HEK293 (cell line): ENCODE measurements around the gene MIEF2.

ENCODE experiments used
- GLIS1 ChIP-seq: fragments of 450-650 bp; formaldehyde crosslinking; IDR thresholded peaks from 2 replicates; pipeline ENCODE4 v1.5.1; 2016; ENCODE audit warnings: missing biosample characterization, missing genetic modification characterization
- GLIS2 ChIP-seq: fragments of 450-650 bp; formaldehyde crosslinking; IDR thresholded peaks from 2 replicates; pipeline ENCODE4 v1.5.1; 2016; ENCODE audit warnings: missing biosample characterization, missing genetic modification characterization
- KLF9 ChIP-seq: fragments of 450-650 bp; formaldehyde crosslinking; IDR thresholded peaks from 2 replicates; pipeline ENCODE4 v1.5.1; 2016; ENCODE audit warnings: missing biosample characterization, missing genetic modification characterization, low read depth
- SCRT1 ChIP-seq: fragments of 450-650 bp; formaldehyde crosslinking; IDR thresholded peaks from 2 replicates; pipeline ENCODE4 v1.5.1; 2016; ENCODE audit warnings: missing biosample characterization, missing genetic modification characterization, borderline replicate concordance
- ZBTB21 ChIP-seq: fragments of 450-650 bp; formaldehyde crosslinking; IDR thresholded peaks from 2 replicates; pipeline ENCODE4 v1.5.1; 2017; ENCODE audit warnings: missing biosample characterization, missing genetic modification characterization
- ZBTB48 ChIP-seq: fragments of 450-650 bp; formaldehyde crosslinking; IDR thresholded peaks from 2 replicates; pipeline ENCODE4 v1.5.1; 2016; ENCODE audit warnings: missing biosample characterization, missing genetic modification characterization
- ZFHX2 ChIP-seq: fragments of 450-650 bp; formaldehyde crosslinking; conservative IDR thresholded peaks from 2 replicates; pipeline ENCODE4 v1.5.1; 2016; ENCODE audit warnings: missing biosample characterization, missing genetic modification characterization
- ZFP69B ChIP-seq: fragments of 450-650 bp; formaldehyde crosslinking; IDR thresholded peaks from 2 replicates; pipeline ENCODE4 v1.5.1; 2016; ENCODE audit warnings: missing biosample characterization, missing genetic modification characterization
- ZNF133 ChIP-seq: fragments of 450-650 bp; formaldehyde crosslinking; IDR thresholded peaks from 2 replicates; pipeline ENCODE4 v1.5.1; 2016; ENCODE audit warnings: missing biosample characterization, missing genetic modification characterization
- ZNF155 ChIP-seq: fragments of 450-650 bp; formaldehyde crosslinking; IDR thresholded peaks from 2 replicates; pipeline ENCODE4 v1.5.1; 2016; ENCODE audit warnings: missing biosample characterization, missing genetic modification characterization
- ZNF157 ChIP-seq: fragments of 450-650 bp; formaldehyde crosslinking; IDR thresholded peaks from 2 replicates; pipeline ENCODE4 v1.5.1; 2016; ENCODE audit warnings: missing biosample characterization, missing genetic modification characterization
- ZNF184 ChIP-seq: fragments of 450-650 bp; IDR thresholded peaks from 2 replicates; pipeline ENCODE4 v1.5.1; 2018; ENCODE audit warnings: missing biosample characterization, mild to moderate bottlenecking, missing genetic modification characterization
- ZNF292 ChIP-seq: fragments of 450-650 bp; formaldehyde crosslinking; IDR thresholded peaks from 2 replicates; pipeline ENCODE4 v1.5.1; 2016; ENCODE audit warnings: low read depth, missing biosample characterization, missing genetic modification characterization, borderline replicate concordance
- ZNF324 ChIP-seq: fragments of 450-650 bp; formaldehyde crosslinking; IDR thresholded peaks from 2 replicates; pipeline ENCODE4 v1.5.1; 2016; ENCODE audit warnings: missing biosample characterization, missing genetic modification characterization
- ZNF335 ChIP-seq: fragments of 450-650 bp; formaldehyde crosslinking; conservative IDR thresholded peaks from 2 replicates; pipeline ENCODE4 v1.5.1; 2016; ENCODE audit warnings: missing biosample characterization, missing genetic modification characterization
- ZNF341 ChIP-seq: fragments of 450-650 bp; formaldehyde crosslinking; IDR thresholded peaks from 2 replicates; pipeline ENCODE4; 2016; ENCODE audit warnings: low read depth, missing biosample characterization, missing genetic modification characterization
- ZNF404 ChIP-seq: fragments of 450-650 bp; formaldehyde crosslinking; IDR thresholded peaks from 2 replicates; pipeline ENCODE4 v1.5.1; 2017; ENCODE audit warnings: missing biosample characterization, missing genetic modification characterization
- ZNF433 ChIP-seq: fragments of 450-650 bp; formaldehyde crosslinking; IDR thresholded peaks from 2 replicates; pipeline ENCODE4 v1.5.1; 2016; ENCODE audit warnings: missing biosample characterization, missing genetic modification characterization, low read depth
- ZNF558 ChIP-seq: fragments of 450-650 bp; formaldehyde crosslinking; IDR thresholded peaks from 2 replicates; pipeline ENCODE4 v1.5.1; 2016; ENCODE audit warnings: missing biosample characterization, missing genetic modification characterization
- ZNF561 ChIP-seq: fragments of 450-650 bp; IDR thresholded peaks from 2 replicates; pipeline ENCODE4 v1.5.1; 2018; ENCODE audit warnings: missing biosample characterization, missing genetic modification characterization, borderline replicate concordance
- ZNF629 ChIP-seq: fragments of 450-650 bp; formaldehyde crosslinking; IDR thresholded peaks from 2 replicates; pipeline ENCODE4 v1.5.1; 2017; ENCODE audit warnings: missing biosample characterization, missing genetic modification characterization
- ZNF654 ChIP-seq: fragments of 450-650 bp; formaldehyde crosslinking; IDR thresholded peaks from 2 replicates; pipeline ENCODE4 v1.5.1; 2016; ENCODE audit warnings: low read depth, missing biosample characterization, missing genetic modification characterization
- ZNF658 ChIP-seq: fragments of 450-650 bp; formaldehyde crosslinking; IDR thresholded peaks from 2 replicates; pipeline ENCODE4; 2016; ENCODE audit warnings: missing biosample characterization, missing genetic modification characterization
- ZNF670 ChIP-seq: fragments of 450-650 bp; formaldehyde crosslinking; IDR thresholded peaks from 2 replicates; pipeline ENCODE4 v1.5.1; 2016; ENCODE audit warnings: missing biosample characterization, missing genetic modification characterization, low read depth
- ZNF701 ChIP-seq: fragments of 450-650 bp; formaldehyde crosslinking; IDR thresholded peaks from 2 replicates; pipeline ENCODE4 v1.5.1; 2016; ENCODE audit warnings: missing biosample characterization, missing genetic modification characterization
- ZNF707 ChIP-seq: fragments of 450-650 bp; formaldehyde crosslinking; IDR thresholded peaks from 2 replicates; pipeline ENCODE4 v1.5.1; 2016; ENCODE audit warnings: missing biosample characterization, missing genetic modification characterization
- ZNF747 ChIP-seq: fragments of 450-650 bp; formaldehyde crosslinking; IDR thresholded peaks from 2 replicates; pipeline ENCODE4 v1.5.1; 2016; ENCODE audit warnings: missing biosample characterization, missing genetic modification characterization
- ZNF776 ChIP-seq: fragments of 450-650 bp; formaldehyde crosslinking; IDR thresholded peaks from 2 replicates; pipeline ENCODE4 v1.5.0; 2017; ENCODE audit warnings: missing biosample characterization, missing genetic modification characterization, borderline replicate concordance
- ZSCAN30 ChIP-seq: fragments of 450-650 bp; IDR thresholded peaks from 2 replicates; pipeline ENCODE4 v1.5.1; 2018; ENCODE audit warnings: missing biosample characterization, mild to moderate bottlenecking, missing genetic modification characterization, moderate library complexity
- TF ChIP-seq, protein P1 (sequence below): fragments of 450-650 bp; formaldehyde crosslinking; IDR thresholded peaks from 2 replicates; pipeline ENCODE4 v1.5.1; 2016; ENCODE audit warnings: missing biosample characterization, missing genetic modification characterization
- TF ChIP-seq, protein P2 (sequence below): fragments of 450-650 bp; formaldehyde crosslinking; IDR thresholded peaks from 2 replicates; pipeline ENCODE4 v1.5.1; 2016; ENCODE audit warnings: missing biosample characterization, missing genetic modification characterization, borderline replicate concordance
- TF ChIP-seq, protein P3 (sequence below): fragments of 450-650 bp; formaldehyde crosslinking; conservative IDR thresholded peaks from 2 replicates; pipeline ENCODE4 v1.5.1; 2016; ENCODE audit warnings: low read depth, missing biosample characterization, missing genetic modification characterization
- TF ChIP-seq, protein P4 (sequence below): fragments of 450-650 bp; formaldehyde crosslinking; IDR thresholded peaks from 2 replicates; pipeline ENCODE4 v1.5.1; 2016; ENCODE audit warnings: missing biosample characterization, missing genetic modification characterization
- TF ChIP-seq, protein P5 (sequence below): fragments of 450-650 bp; formaldehyde crosslinking; IDR thresholded peaks from 2 replicates; pipeline ENCODE4 v1.5.1; 2017; ENCODE audit warnings: missing biosample characterization, missing genetic modification characterization

MIEF2 gene

DNA sequence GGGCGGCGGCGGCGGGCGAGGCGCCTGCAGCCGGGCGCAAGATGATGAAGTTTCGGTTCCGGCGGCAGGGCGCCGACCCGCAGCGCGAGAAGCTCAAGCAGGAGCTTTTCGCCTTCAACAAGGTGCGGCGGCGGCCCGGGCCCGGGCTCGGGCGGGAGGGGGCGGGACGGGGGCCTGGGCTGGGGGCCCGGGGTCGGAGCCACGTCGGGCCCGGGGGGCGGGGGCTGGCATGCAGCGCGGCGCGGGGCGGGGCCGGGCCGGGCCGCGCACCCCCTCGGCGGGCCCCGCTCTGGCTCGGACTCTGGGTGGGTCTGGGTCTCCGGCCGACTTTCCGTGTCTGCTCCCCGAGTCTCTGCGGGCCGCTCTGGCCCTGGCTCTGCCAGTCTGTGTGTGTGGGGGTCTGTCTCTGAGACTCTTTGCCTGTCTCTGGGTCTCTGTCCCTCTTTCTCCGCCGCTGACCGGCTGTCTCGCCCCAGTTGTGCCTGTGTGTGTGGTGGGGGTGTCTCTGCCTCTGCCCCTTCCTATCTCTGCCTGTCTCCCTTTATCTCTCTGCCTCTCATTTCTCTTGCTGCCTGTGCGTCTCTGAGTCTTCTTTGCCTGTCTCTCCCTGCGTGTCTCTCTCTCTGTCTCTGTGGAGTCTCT lies 34.7 kb upstream of the MIEF2 start (continued):
- TF ChIP-seq ZNF629 (tag by site-specific recombination): no peak
- no peak for TF ChIP-seq ZNF707 (tag by site-specific recombination)
- peak; percentile 21; the same call in 1 of the 2 replicates for TF ChIP-seq ZBTB48 (tag by site-specific recombination)
- TF ChIP-seq ZNF433 (tag by site-specific recombination): no peak
- TF ChIP-seq GLIS1 (tag by site-specific recombination): no peak
- TF ChIP-seq, protein P1, sequence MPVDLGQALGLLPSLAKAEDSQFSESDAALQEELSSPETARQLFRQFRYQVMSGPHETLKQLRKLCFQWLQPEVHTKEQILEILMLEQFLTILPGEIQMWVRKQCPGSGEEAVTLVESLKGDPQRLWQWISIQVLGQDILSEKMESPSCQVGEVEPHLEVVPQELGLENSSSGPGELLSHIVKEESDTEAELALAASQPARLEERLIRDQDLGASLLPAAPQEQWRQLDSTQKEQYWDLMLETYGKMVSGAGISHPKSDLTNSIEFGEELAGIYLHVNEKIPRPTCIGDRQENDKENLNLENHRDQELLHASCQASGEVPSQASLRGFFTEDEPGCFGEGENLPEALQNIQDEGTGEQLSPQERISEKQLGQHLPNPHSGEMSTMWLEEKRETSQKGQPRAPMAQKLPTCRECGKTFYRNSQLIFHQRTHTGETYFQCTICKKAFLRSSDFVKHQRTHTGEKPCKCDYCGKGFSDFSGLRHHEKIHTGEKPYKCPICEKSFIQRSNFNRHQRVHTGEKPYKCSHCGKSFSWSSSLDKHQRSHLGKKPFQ (tag by site-specific recombination): no peak
- no peak for TF ChIP-seq ZNF747 (tag by site-specific recombination)
- TF ChIP-seq ZFHX2: 0 out of 2 replicates have a peak, but pooled peaks have one; percentile 37
- TF ChIP-seq KLF9: peak; percentile 32; the same call in 1 of the 2 replicates
- TF ChIP-seq, protein P2, sequence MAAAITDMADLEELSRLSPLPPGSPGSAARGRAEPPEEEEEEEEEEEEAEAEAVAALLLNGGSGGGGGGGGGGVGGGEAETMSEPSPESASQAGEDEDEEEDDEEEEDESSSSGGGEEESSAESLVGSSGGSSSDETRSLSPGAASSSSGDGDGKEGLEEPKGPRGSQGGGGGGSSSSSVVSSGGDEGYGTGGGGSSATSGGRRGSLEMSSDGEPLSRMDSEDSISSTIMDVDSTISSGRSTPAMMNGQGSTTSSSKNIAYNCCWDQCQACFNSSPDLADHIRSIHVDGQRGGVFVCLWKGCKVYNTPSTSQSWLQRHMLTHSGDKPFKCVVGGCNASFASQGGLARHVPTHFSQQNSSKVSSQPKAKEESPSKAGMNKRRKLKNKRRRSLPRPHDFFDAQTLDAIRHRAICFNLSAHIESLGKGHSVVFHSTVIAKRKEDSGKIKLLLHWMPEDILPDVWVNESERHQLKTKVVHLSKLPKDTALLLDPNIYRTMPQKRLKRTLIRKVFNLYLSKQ (tag by site-specific recombination): no peak
- peak; percentile 89 for TF ChIP-seq ZNF335 (tag by site-specific recombination)
- peak; percentile 23; the same call in 1 of the 2 replicates for TF ChIP-seq ZFP69B (tag by site-specific recombination)
- no peak for TF ChIP-seq ZNF133 (tag by site-specific recombination)
- no peak for TF ChIP-seq ZNF341 (tag by site-specific recombination)
- TF ChIP-seq ZNF184 (tag by site-specific recombination): no peak
- TF ChIP-seq ZNF292 (tag by site-specific recombination): no peak
- TF ChIP-seq, protein P3, sequence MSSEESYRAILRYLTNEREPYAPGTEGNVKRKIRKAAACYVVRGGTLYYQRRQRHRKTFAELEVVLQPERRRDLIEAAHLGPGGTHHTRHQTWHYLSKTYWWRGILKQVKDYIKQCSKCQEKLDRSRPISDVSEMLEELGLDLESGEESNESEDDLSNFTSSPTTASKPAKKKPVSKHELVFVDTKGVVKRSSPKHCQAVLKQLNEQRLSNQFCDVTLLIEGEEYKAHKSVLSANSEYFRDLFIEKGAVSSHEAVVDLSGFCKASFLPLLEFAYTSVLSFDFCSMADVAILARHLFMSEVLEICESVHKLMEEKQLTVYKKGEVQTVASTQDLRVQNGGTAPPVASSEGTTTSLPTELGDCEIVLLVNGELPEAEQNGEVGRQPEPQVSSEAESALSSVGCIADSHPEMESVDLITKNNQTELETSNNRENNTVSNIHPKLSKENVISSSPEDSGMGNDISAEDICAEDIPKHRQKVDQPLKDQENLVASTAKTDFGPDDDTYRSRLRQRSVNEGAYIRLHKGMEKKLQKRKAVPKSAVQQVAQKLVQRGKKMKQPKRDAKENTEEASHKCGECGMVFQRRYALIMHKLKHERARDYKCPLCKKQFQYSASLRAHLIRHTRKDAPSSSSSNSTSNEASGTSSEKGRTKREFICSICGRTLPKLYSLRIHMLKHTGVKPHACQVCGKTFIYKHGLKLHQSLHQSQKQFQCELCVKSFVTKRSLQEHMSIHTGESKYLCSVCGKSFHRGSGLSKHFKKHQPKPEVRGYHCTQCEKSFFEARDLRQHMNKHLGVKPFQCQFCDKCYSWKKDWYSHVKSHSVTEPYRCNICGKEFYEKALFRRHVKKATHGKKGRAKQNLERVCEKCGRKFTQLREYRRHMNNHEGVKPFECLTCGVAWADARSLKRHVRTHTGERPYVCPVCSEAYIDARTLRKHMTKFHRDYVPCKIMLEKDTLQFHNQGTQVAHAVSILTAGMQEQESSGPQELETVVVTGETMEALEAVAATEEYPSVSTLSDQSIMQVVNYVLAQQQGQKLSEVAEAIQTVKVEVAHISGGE (tag by site-specific recombination): no peak
- no peak for TF ChIP-seq ZNF776 (tag by site-specific recombination)
- TF ChIP-seq ZNF654 (tag by site-specific recombination): no peak
- TF ChIP-seq ZNF155 (tag by site-specific recombination): no peak
- no peak for TF ChIP-seq ZNF157 (tag by site-specific recombination)
- no peak for TF ChIP-seq ZNF670 (tag by site-specific recombination)
- TF ChIP-seq ZBTB21 (tag by site-specific recombination): no peak
- TF ChIP-seq, protein P4, sequence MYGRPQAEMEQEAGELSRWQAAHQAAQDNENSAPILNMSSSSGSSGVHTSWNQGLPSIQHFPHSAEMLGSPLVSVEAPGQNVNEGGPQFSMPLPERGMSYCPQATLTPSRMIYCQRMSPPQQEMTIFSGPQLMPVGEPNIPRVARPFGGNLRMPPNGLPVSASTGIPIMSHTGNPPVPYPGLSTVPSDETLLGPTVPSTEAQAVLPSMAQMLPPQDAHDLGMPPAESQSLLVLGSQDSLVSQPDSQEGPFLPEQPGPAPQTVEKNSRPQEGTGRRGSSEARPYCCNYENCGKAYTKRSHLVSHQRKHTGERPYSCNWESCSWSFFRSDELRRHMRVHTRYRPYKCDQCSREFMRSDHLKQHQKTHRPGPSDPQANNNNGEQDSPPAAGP (tag by site-specific recombination): peak; percentile 65; the same call in 1 of the 2 replicates
- no peak for TF ChIP-seq ZNF658 (tag by site-specific recombination)
- TF ChIP-seq, protein P5, sequence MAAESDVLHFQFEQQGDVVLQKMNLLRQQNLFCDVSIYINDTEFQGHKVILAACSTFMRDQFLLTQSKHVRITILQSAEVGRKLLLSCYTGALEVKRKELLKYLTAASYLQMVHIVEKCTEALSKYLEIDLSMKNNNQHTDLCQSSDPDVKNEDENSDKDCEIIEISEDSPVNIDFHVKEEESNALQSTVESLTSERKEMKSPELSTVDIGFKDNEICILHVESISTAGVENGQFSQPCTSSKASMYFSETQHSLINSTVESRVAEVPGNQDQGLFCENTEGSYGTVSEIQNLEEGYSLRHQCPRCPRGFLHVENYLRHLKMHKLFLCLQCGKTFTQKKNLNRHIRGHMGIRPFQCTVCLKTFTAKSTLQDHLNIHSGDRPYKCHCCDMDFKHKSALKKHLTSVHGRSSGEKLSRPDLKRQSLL (tag by site-specific recombination): no peak
- no peak for TF ChIP-seq ZNF701
- TF ChIP-seq ZNF561 (tag by site-specific recombination): no peak
- peak; percentile 27; the same call in 1 of the 2 replicates for TF ChIP-seq GLIS2 (tag by site-specific recombination)
- no peak for TF ChIP-seq ZNF404 (tag by site-specific recombination)
- no peak for TF ChIP-seq SCRT1 (tag by site-specific recombination)
- TF ChIP-seq ZSCAN30 (tag by site-specific recombination): no peak
- TF ChIP-seq ZNF558 (tag by site-specific recombination): no peak
- no peak for TF ChIP-seq ZNF324 (tag by site-specific recombination)
